HepG2 (cell line): ENCODE measurements around the gene PNP. TPM values are rescaled to one million over a fixed set of nuclear protein-coding genes. Genes with fewer than 3 reads are reported as not detected.

ENCODE experiments used
- AGO2 ChIP-seq: fragments of 200-400 bp; formaldehyde crosslinking; optimal IDR thresholded peaks from 2 replicates; pipeline ENCODE3; 2017; ENCODE audit warnings: mild to moderate bottlenecking, low read depth, low read length, moderate library complexity
- DZIP1 ChIP-seq: sonication (generic); formaldehyde crosslinking; IDR thresholded peaks from 2 replicates; pipeline ENCODE4 v1.5.0; 2020; ENCODE audit warnings: mild to moderate bottlenecking, missing genetic modification reagents
- KMT2A ChIP-seq: sonication (generic); formaldehyde crosslinking; IDR thresholded peaks from 2 replicates; pipeline ENCODE4 v1.4.0; 2020; ENCODE audit warnings: missing genetic modification reagents
- MEIS2 ChIP-seq: sonication (generic); formaldehyde crosslinking; IDR thresholded peaks from 2 replicates; pipeline ENCODE4 v1.9.0; 2021; ENCODE audit warnings: mild to moderate bottlenecking, missing genetic modification reagents
- SMC3 ChIP-seq: IDR thresholded peaks from 2 replicates; pipeline ENCODE4 v1.6.1; 2011; ENCODE audit warnings: low read length, improper control_type of control experiment
- SOX5 ChIP-seq: IDR thresholded peaks from 2 replicates; pipeline ENCODE4 v1.6.1; 2016; ENCODE audit warnings: borderline replicate concordance
- TCF7L2 ChIP-seq: IDR thresholded peaks from 2 replicates; pipeline ENCODE4 v1.6.1; 2011; ENCODE audit warnings: mild to moderate bottlenecking, low read depth, low read length, moderate library complexity
- TFDP1 ChIP-seq: IDR thresholded peaks from 2 replicates; pipeline ENCODE4 v1.6.1; 2016; ENCODE audit warnings: missing compliant biosample characterization, missing genetic modification reagents, borderline replicate concordance
- ZFX ChIP-seq: sonication (generic); formaldehyde crosslinking; IDR thresholded peaks from 2 replicates; pipeline ENCODE4 v1.4.0; 2020; ENCODE audit warnings: mild to moderate bottlenecking, low read depth, missing genetic modification reagents, moderate library complexity
- ZMYM3 ChIP-seq: sonication (generic); formaldehyde crosslinking; IDR thresholded peaks from 2 replicates; pipeline ENCODE4 v1.5.1; 2020; ENCODE audit warnings: mild to moderate bottlenecking, missing genetic modification reagents
- ZNF12 ChIP-seq: sonication (generic); formaldehyde crosslinking; IDR thresholded peaks from 2 replicates; pipeline ENCODE4 v1.5.0; 2020; ENCODE audit warnings: missing genetic modification reagents
- ZNF234 ChIP-seq: sonication (generic); formaldehyde crosslinking; conservative IDR thresholded peaks from 2 replicates; pipeline ENCODE4 v1.5.1; 2020; ENCODE audit warnings: mild to moderate bottlenecking, missing genetic modification reagents
- ZNF44 ChIP-seq: sonication (generic); formaldehyde crosslinking; IDR thresholded peaks from 2 replicates; pipeline ENCODE4 v1.5.1; 2020; ENCODE audit warnings: mild to moderate bottlenecking, missing genetic modification reagents
- ZNF547 ChIP-seq: sonication (generic); formaldehyde crosslinking; IDR thresholded peaks from 2 replicates; pipeline ENCODE4 v1.5.1; 2020; ENCODE audit warnings: mild to moderate bottlenecking, missing genetic modification reagents
- ZNF563 ChIP-seq: sonication (generic); formaldehyde crosslinking; IDR thresholded peaks from 2 replicates; pipeline ENCODE4 v1.8.0; 2022; ENCODE audit warnings: mild to moderate bottlenecking, moderate library complexity, missing genetic modification reagents
- ZNF576 ChIP-seq: sonication (generic); formaldehyde crosslinking; IDR thresholded peaks from 2 replicates; pipeline ENCODE4 v1.4.0; 2020; ENCODE audit warnings: mild to moderate bottlenecking, missing genetic modification reagents
- ZNF580 ChIP-seq: IDR thresholded peaks from 2 replicates; pipeline ENCODE4 v1.6.1; 2016; ENCODE audit warnings: low read depth, borderline replicate concordance
- ZNF724P ChIP-seq: sonication (generic); formaldehyde crosslinking; IDR thresholded peaks from 2 replicates; pipeline ENCODE4 v1.8.0; 2022; ENCODE audit warnings: missing genetic modification reagents, borderline replicate concordance
- ZNF772 ChIP-seq: sonication (generic); formaldehyde crosslinking; IDR thresholded peaks from 2 replicates; pipeline ENCODE4 v1.5.0; 2020; ENCODE audit warnings: mild to moderate bottlenecking, missing genetic modification reagents
- ZSCAN21 ChIP-seq: sonication (generic); formaldehyde crosslinking; IDR thresholded peaks from 2 replicates; pipeline ENCODE4 v1.8.0; 2022; ENCODE audit warnings: mild to moderate bottlenecking, missing genetic modification reagents, moderate library complexity, borderline replicate concordance
- polyA plus RNA-seq, 8 experiments: library from polyadenylated mRNA; depleted of rRNA in 3 of 8; stranded (reverse) in 7 of 8; unstranded in 1 of 8; fragments of >200 nt; fragmentation: Illumina TruSeq in 4 of 8; extraction: Trizol in 4 of 8; gene quantifications; 2 replicates each; pipeline versions ENCODE4 v1.2.1 to v1.2.3, GENCODE V29; 2011 to 2016; ENCODE audit warnings: low read depth in 4 of 8, missing spikeins in 1 of 8, mixed read lengths in 1 of 8; ENCODE audit not compliant: insufficient read depth in 1 of 8
- total RNA-seq, 5 experiments: library from RNA; depleted of rRNA; stranded (reverse); fragments of >200 nt; fragmentation: Illumina TruSeq; extraction: Trizol; gene quantifications; 2 replicates each; pipeline ENCODE4 v1.2.3, GENCODE V29; 2016; ENCODE audit warnings: low read depth in 1 of 5
- TF ChIP-seq, protein P1 (sequence below): sonication (generic); formaldehyde crosslinking; IDR thresholded peaks from 2 replicates; pipeline ENCODE4 v1.8.1; 2022; ENCODE audit warnings: mild to moderate bottlenecking, missing genetic modification reagents
- TF ChIP-seq, protein P2 (sequence below): sonication (generic); formaldehyde crosslinking; IDR thresholded peaks from 2 replicates; pipeline ENCODE4 v1.4.0; 2020; ENCODE audit warnings: mild to moderate bottlenecking, missing genetic modification reagents
- TF ChIP-seq, protein P3 (sequence below): sonication (generic); formaldehyde crosslinking; IDR thresholded peaks from 2 replicates; pipeline ENCODE4 v1.5.0; 2020; ENCODE audit warnings: missing genetic modification reagents

Gene PNP
- total and polyA plus RNA-seq, 2 of the 13 experiments (the other 11 are each of a cell fraction or from before 2014, with no cell fraction given), result 45.4 to 74.8 TPM

DNA sequence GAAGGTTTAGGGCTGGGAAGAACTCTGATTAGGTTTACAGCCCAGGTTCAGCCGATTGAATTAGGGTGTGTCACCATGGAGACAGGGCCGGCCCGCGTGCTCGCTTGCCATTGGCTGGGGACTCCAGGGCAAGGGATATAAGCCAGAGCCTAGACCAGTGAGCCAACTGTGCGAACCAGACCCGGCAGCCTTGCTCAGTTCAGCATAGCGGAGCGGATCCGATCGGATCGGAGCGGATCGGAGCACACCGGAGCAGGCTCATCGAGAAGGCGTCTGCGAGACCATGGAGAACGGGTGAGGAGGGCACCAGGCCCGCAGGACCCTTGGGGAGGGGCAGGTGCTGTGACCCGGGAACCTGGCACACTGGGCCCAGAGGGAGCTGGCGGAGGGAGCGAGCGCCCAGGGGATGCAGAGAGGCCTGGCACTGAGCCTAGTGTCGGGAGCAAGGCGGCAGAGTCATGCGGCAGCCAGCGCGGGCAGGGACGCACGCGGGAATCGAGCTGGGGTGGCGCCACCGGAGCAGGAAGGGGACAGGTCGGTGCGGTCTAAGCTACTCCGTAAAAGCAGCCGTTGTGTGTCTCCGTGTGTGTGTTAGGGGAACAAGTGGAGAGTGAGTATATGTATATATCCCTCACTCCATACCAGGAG lies at the start of gene PNP (continued):
- peak; percentile 88; the same call in 1 of the 2 replicates for TF ChIP-seq DZIP1 (CRISPR knock-in tag)
- TF ChIP-seq ZNF580 (CRISPR knock-in tag), result peak; percentile 96
- peak; percentile 62 for TF ChIP-seq AGO2
- peak; percentile 62; the same call in 1 of the 2 replicates for TF ChIP-seq ZNF12 (CRISPR knock-in tag)
- TF ChIP-seq, protein P1, sequence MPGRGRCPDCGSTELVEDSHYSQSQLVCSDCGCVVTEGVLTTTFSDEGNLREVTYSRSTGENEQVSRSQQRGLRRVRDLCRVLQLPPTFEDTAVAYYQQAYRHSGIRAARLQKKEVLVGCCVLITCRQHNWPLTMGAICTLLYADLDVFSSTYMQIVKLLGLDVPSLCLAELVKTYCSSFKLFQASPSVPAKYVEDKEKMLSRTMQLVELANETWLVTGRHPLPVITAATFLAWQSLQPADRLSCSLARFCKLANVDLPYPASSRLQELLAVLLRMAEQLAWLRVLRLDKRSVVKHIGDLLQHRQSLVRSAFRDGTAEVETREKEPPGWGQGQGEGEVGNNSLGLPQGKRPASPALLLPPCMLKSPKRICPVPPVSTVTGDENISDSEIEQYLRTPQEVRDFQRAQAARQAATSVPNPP (CRISPR knock-in tag), result no peak
- TF ChIP-seq ZNF576 (CRISPR knock-in tag), result 0 out of 2 replicates have a peak, but pooled peaks have one; percentile 36
- no peak for TF ChIP-seq TCF7L2
- 0 out of 2 replicates have a peak, but pooled peaks have one; percentile 3 for TF ChIP-seq SOX5
- TF ChIP-seq ZFX (CRISPR knock-in tag), result peak; percentile 96
- peak; percentile 84; the same call in 1 of the 2 replicates for TF ChIP-seq ZSCAN21 (CRISPR knock-in tag)
- TF ChIP-seq ZNF234, result no peak
- peak; percentile 95; the same call in 1 of the 2 replicates for TF ChIP-seq ZNF44 (CRISPR knock-in tag)
- TF ChIP-seq, protein P2, sequence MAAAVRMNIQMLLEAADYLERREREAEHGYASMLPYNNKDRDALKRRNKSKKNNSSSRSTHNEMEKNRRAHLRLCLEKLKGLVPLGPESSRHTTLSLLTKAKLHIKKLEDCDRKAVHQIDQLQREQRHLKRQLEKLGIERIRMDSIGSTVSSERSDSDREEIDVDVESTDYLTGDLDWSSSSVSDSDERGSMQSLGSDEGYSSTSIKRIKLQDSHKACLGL (CRISPR knock-in tag), result peak; percentile 74
- TF ChIP-seq SMC3, result no peak
- TF ChIP-seq MEIS2, result no peak
- TF ChIP-seq ZMYM3 (CRISPR knock-in tag), result 0 out of 2 replicates have a peak, but pooled peaks have one; percentile 45
- TF ChIP-seq ZNF772 (CRISPR knock-in tag), result peak; percentile 33
- peak; percentile 92; the same call in 1 of the 2 replicates for TF ChIP-seq ZNF724P (CRISPR knock-in tag)
- TF ChIP-seq, protein P3, sequence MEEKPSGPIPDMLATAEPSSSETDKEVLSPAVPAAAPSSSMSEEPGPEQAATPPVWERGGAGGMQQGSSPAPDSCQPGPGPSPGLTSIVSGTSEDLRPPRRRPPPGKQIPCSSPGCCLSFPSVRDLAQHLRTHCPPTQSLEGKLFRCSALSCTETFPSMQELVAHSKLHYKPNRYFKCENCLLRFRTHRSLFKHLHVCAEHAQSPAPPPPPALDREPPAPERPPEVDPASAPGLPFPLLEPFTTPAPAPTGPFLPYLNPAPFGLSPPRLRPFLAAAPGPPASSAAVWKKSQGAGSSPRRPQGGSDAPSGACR (CRISPR knock-in tag), result no peak; the same call in 1 of the 2 replicates
- peak; percentile 81; the same call in 1 of the 2 replicates for TF ChIP-seq TFDP1 (CRISPR knock-in tag)
- TF ChIP-seq ZNF547 (CRISPR knock-in tag), result 0 out of 2 replicates have a peak, but pooled peaks have one; percentile 67
- TF ChIP-seq ZNF563 (CRISPR knock-in tag), result peak; percentile 20; the same call in 1 of the 2 replicates
- TF ChIP-seq KMT2A (CRISPR knock-in tag), result peak; percentile 84
